HEK293 (cell line): Measurements from ENCODE around the gene CCDC88C.

Experiments
- GLI2 ChIP-seq: fragments of 450-650 bp; formaldehyde crosslinking; IDR thresholded peaks from 2 replicates; pipeline ENCODE4; 2017; ENCODE audit warnings: missing biosample characterization, missing genetic modification characterization, low read depth, borderline replicate concordance
- KLF9 ChIP-seq: fragments of 450-650 bp; formaldehyde crosslinking; IDR thresholded peaks from 2 replicates; pipeline ENCODE4 v1.5.1; 2016; ENCODE audit warnings: missing biosample characterization, missing genetic modification characterization, low read depth
- MYNN ChIP-seq: fragments of 450-650 bp; formaldehyde crosslinking; IDR thresholded peaks from 2 replicates; pipeline ENCODE4 v1.5.1; 2016; ENCODE audit warnings: missing biosample characterization, missing genetic modification characterization, borderline replicate concordance
- ZFP41 ChIP-seq: fragments of 450-650 bp; formaldehyde crosslinking; IDR thresholded peaks from 2 replicates; pipeline ENCODE4 v1.5.1; 2016; ENCODE audit warnings: missing biosample characterization, missing genetic modification characterization, borderline replicate concordance
- ZNF19 ChIP-seq: fragments of 450-650 bp; formaldehyde crosslinking; IDR thresholded peaks from 2 replicates; pipeline ENCODE4; 2016; ENCODE audit warnings: missing biosample characterization, missing genetic modification characterization, low read depth
- ZNF221 ChIP-seq: fragments of 450-650 bp; formaldehyde crosslinking; IDR thresholded peaks from 2 replicates; pipeline ENCODE4 v1.5.1; 2017; ENCODE audit warnings: missing biosample characterization, missing genetic modification characterization, borderline replicate concordance
- ZNF292 ChIP-seq: fragments of 450-650 bp; formaldehyde crosslinking; IDR thresholded peaks from 2 replicates; pipeline ENCODE4 v1.5.1; 2016; ENCODE audit warnings: low read depth, missing biosample characterization, missing genetic modification characterization, borderline replicate concordance
- ZNF302 ChIP-seq: fragments of 450-650 bp; formaldehyde crosslinking; IDR thresholded peaks from 2 replicates; pipeline ENCODE4 v1.5.1; 2016; ENCODE audit warnings: missing biosample characterization, missing genetic modification characterization, low read depth
- ZNF354C ChIP-seq: fragments of 450-650 bp; formaldehyde crosslinking; IDR thresholded peaks from 2 replicates; pipeline ENCODE4 v1.5.1; 2016; ENCODE audit warnings: missing biosample characterization, missing genetic modification characterization, low read depth, borderline replicate concordance
- ZNF366 ChIP-seq: fragments of 450-650 bp; formaldehyde crosslinking; conservative IDR thresholded peaks from 2 replicates; pipeline ENCODE4 v1.5.1; 2016; ENCODE audit warnings: missing biosample characterization, missing genetic modification characterization
- ZNF37A ChIP-seq: fragments of 450-650 bp; IDR thresholded peaks from 2 replicates; pipeline ENCODE4 v1.5.1; 2018; ENCODE audit warnings: missing biosample characterization, missing genetic modification characterization
- ZNF391 ChIP-seq: fragments of 450-650 bp; formaldehyde crosslinking; IDR thresholded peaks from 2 replicates; pipeline ENCODE4 v1.5.1; 2016; ENCODE audit warnings: low read depth, missing biosample characterization, missing genetic modification characterization, borderline replicate concordance
- ZNF473 ChIP-seq: fragments of 450-650 bp; formaldehyde crosslinking; IDR thresholded peaks from 2 replicates; pipeline ENCODE4 v1.5.1; 2017; ENCODE audit warnings: missing biosample characterization, missing genetic modification characterization
- ZNF521 ChIP-seq: fragments of 450-650 bp; formaldehyde crosslinking; IDR thresholded peaks from 2 replicates; pipeline ENCODE4 v1.5.1; 2017; ENCODE audit warnings: missing biosample characterization, mild to moderate bottlenecking, missing genetic modification characterization
- ZNF530 ChIP-seq: fragments of 450-650 bp; formaldehyde crosslinking; IDR thresholded peaks from 2 replicates; pipeline ENCODE4 v1.5.1; 2016; ENCODE audit warnings: low read depth, missing biosample characterization, missing genetic modification characterization
- ZNF624 ChIP-seq: fragments of 450-650 bp; formaldehyde crosslinking; IDR thresholded peaks from 2 replicates; pipeline ENCODE4 v1.5.1; 2017; ENCODE audit warnings: missing biosample characterization, missing genetic modification characterization
- ZNF670 ChIP-seq: fragments of 450-650 bp; formaldehyde crosslinking; IDR thresholded peaks from 2 replicates; pipeline ENCODE4 v1.5.1; 2016; ENCODE audit warnings: missing biosample characterization, missing genetic modification characterization, low read depth
- ZNF785 ChIP-seq: fragments of 450-650 bp; formaldehyde crosslinking; IDR thresholded peaks from 2 replicates; pipeline ENCODE4 v1.5.1; 2016; ENCODE audit warnings: missing biosample characterization, missing genetic modification characterization
- ZXDB ChIP-seq: fragments of 450-650 bp; formaldehyde crosslinking; IDR thresholded peaks from 2 replicates; pipeline ENCODE4 v1.5.1; 2016; ENCODE audit warnings: missing biosample characterization, missing genetic modification characterization
- TF ChIP-seq, protein P1 (sequence below): fragments of 450-650 bp; formaldehyde crosslinking; conservative IDR thresholded peaks from 2 replicates; pipeline ENCODE4 v1.5.1; 2016; ENCODE audit warnings: low read depth, missing biosample characterization, missing genetic modification characterization
- TF ChIP-seq, protein P2 (sequence below): fragments of 450-650 bp; formaldehyde crosslinking; IDR thresholded peaks from 2 replicates; pipeline ENCODE4 v1.5.1; 2016; ENCODE audit warnings: missing biosample characterization, missing genetic modification characterization
- TF ChIP-seq, protein P3 (sequence below): fragments of 450-650 bp; formaldehyde crosslinking; IDR thresholded peaks from 2 replicates; pipeline ENCODE4 v1.5.1; 2016; ENCODE audit warnings: missing biosample characterization, missing genetic modification characterization
- TF ChIP-seq, protein P4 (sequence below): fragments of 450-650 bp; formaldehyde crosslinking; IDR thresholded peaks from 2 replicates; pipeline ENCODE4 v1.5.1; 2016; ENCODE audit warnings: missing biosample characterization, missing genetic modification characterization
- TF ChIP-seq, protein P5 (sequence below): fragments of 450-650 bp; formaldehyde crosslinking; IDR thresholded peaks from 2 replicates; pipeline ENCODE4 v1.5.1; 2016; ENCODE audit warnings: missing biosample characterization, missing genetic modification characterization
- TF ChIP-seq, protein P6 (sequence below): fragments of 450-650 bp; formaldehyde crosslinking; IDR thresholded peaks from 2 replicates; pipeline ENCODE4 v1.5.1; 2016; ENCODE audit warnings: missing biosample characterization, missing genetic modification characterization

The CCDC88C gene

DNA sequence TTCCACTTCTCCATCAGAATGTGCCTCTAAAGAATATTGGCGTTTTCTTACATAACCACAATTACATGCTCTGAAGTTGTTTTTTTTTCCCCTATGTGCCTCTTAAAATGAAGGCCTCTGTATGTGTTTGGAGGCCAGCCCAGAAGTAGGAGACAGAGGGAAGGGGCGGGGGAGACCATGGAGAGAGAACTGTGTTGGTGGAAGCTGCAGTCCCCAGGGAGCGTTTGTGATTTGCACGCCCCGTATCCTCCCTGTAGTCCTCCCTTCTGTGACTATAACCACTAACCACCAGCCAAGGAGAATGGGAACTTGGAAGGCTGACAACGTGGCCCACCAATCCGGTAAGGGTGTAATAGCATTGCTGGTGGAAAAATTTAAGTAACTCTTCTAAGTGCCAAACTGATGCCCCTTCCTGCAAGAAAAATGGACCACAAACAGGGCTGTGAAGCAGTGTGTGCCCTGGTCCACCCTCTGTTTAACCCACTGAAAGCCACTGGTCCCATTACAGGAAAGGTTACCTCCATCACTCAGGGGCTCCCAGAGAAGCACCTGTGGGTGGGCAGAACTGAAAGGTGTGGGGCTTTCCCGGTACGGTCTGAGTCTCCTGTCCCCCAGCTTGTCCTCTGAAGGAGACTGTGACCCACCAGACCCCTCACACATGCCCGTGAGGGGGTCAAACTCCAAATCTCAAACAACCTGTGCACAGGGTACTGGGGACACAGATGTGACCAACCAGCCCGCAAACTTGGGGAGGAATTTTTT, 36.8 kb downstream of the CCDC88C start (continued):
- TF ChIP-seq, protein P1, sequence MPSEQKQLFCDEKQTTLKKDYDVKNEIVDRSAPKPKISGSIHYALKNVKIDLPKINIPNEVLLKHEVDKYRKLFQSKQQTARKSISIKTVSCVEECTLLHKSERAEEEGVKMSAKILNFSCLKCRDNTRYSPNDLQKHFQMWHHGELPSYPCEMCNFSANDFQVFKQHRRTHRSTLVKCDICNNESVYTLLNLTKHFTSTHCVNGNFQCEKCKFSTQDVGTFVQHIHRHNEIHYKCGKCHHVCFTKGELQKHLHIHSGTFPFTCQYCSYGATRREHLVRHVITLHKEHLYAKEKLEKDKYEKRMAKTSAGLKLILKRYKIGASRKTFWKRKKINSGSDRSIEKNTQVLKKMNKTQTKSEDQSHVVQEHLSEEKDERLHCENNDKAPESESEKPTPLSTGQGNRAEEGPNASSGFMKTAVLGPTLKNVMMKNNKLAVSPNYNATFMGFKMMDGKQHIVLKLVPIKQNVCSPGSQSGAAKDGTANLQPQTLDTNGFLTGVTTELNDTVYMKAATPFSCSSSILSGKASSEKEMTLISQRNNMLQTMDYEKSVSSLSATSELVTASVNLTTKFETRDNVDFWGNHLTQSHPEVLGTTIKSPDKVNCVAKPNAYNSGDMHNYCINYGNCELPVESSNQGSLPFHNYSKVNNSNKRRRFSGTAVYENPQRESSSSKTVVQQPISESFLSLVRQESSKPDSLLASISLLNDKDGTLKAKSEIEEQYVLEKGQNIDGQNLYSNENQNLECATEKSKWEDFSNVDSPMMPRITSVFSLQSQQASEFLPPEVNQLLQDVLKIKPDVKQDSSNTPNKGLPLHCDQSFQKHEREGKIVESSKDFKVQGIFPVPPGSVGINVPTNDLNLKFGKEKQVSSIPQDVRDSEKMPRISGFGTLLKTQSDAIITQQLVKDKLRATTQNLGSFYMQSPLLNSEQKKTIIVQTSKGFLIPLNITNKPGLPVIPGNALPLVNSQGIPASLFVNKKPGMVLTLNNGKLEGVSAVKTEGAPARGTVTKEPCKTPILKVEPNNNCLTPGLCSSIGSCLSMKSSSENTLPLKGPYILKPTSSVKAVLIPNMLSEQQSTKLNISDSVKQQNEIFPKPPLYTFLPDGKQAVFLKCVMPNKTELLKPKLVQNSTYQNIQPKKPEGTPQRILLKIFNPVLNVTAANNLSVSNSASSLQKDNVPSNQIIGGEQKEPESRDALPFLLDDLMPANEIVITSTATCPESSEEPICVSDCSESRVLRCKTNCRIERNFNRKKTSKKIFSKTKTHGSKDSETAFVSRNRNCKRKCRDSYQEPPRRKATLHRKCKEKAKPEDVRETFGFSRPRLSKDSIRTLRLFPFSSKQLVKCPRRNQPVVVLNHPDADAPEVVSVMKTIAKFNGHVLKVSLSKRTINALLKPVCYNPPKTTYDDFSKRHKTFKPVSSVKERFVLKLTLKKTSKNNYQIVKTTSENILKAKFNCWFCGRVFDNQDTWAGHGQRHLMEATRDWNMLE (tag by site-specific recombination), result peak; percentile 24; the same call in 1 of the 2 replicates
- no peak for TF ChIP-seq ZNF624
- TF ChIP-seq GLI2, result peak; percentile 62; the same call in 1 of the 2 replicates
- no peak for TF ChIP-seq ZNF302
- no peak for TF ChIP-seq ZFP41
- TF ChIP-seq ZXDB (tag by site-specific recombination), result peak; percentile 91
- no peak for TF ChIP-seq ZNF785
- 0 out of 2 replicates have a peak, but pooled peaks have one; percentile 40 for TF ChIP-seq ZNF366 (tag by site-specific recombination)
- TF ChIP-seq ZNF521, result no peak
- no peak for TF ChIP-seq ZNF670 (tag by site-specific recombination)
- no peak for TF ChIP-seq ZNF473
- peak; percentile 58; the same call in 1 of the 2 replicates for TF ChIP-seq KLF9 (tag by site-specific recombination)
- TF ChIP-seq, protein P2, sequence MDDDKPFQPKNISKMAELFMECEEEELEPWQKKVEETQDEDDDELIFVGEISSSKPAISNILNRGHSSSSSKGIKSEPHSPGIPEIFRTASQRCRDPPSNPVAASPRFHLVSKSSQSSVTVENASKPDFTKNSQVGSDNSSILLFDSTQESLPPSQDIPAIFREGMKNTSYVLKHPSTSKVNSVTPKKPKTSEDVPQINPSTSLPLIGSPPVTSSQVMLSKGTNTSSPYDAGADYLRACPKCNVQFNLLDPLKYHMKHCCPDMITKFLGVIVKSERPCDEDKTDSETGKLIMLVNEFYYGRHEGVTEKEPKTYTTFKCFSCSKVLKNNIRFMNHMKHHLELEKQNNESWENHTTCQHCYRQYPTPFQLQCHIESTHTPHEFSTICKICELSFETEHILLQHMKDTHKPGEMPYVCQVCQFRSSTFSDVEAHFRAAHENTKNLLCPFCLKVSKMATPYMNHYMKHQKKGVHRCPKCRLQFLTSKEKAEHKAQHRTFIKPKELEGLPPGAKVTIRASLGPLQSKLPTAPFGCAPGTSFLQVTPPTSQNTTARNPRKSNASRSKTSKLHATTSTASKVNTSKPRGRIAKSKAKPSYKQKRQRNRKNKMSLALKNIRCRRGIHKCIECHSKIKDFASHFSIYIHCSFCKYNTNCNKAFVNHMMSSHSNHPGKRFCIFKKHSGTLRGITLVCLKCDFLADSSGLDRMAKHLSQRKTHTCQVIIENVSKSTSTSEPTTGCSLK (tag by site-specific recombination), result no peak
- TF ChIP-seq ZNF391 (tag by site-specific recombination), result no peak
- TF ChIP-seq, protein P3, sequence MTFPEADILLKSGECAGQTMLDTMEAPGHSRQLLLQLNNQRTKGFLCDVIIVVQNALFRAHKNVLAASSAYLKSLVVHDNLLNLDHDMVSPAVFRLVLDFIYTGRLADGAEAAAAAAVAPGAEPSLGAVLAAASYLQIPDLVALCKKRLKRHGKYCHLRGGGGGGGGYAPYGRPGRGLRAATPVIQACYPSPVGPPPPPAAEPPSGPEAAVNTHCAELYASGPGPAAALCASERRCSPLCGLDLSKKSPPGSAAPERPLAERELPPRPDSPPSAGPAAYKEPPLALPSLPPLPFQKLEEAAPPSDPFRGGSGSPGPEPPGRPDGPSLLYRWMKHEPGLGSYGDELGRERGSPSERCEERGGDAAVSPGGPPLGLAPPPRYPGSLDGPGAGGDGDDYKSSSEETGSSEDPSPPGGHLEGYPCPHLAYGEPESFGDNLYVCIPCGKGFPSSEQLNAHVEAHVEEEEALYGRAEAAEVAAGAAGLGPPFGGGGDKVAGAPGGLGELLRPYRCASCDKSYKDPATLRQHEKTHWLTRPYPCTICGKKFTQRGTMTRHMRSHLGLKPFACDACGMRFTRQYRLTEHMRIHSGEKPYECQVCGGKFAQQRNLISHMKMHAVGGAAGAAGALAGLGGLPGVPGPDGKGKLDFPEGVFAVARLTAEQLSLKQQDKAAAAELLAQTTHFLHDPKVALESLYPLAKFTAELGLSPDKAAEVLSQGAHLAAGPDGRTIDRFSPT (tag by site-specific recombination), result peak; percentile 67
- no peak for TF ChIP-seq ZNF19 (tag by site-specific recombination)
- no peak for TF ChIP-seq ZNF221
- TF ChIP-seq, protein P4, sequence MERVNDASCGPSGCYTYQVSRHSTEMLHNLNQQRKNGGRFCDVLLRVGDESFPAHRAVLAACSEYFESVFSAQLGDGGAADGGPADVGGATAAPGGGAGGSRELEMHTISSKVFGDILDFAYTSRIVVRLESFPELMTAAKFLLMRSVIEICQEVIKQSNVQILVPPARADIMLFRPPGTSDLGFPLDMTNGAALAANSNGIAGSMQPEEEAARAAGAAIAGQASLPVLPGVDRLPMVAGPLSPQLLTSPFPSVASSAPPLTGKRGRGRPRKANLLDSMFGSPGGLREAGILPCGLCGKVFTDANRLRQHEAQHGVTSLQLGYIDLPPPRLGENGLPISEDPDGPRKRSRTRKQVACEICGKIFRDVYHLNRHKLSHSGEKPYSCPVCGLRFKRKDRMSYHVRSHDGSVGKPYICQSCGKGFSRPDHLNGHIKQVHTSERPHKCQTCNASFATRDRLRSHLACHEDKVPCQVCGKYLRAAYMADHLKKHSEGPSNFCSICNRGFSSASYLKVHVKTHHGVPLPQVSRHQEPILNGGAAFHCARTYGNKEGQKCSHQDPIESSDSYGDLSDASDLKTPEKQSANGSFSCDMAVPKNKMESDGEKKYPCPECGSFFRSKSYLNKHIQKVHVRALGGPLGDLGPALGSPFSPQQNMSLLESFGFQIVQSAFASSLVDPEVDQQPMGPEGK (tag by site-specific recombination), result peak; percentile 93
- TF ChIP-seq ZNF292 (tag by site-specific recombination), result no peak
- TF ChIP-seq ZNF354C (tag by site-specific recombination), result no peak
- TF ChIP-seq ZNF530 (tag by site-specific recombination), result no peak
- TF ChIP-seq, protein P5, sequence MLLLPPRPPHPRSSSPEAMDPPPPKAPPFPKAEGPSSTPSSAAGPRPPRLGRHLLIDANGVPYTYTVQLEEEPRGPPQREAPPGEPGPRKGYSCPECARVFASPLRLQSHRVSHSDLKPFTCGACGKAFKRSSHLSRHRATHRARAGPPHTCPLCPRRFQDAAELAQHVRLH (tag by site-specific recombination), result 0 out of 2 replicates have a peak, but pooled peaks have one; percentile 43
- no peak for TF ChIP-seq ZNF37A
- TF ChIP-seq, protein P6, sequence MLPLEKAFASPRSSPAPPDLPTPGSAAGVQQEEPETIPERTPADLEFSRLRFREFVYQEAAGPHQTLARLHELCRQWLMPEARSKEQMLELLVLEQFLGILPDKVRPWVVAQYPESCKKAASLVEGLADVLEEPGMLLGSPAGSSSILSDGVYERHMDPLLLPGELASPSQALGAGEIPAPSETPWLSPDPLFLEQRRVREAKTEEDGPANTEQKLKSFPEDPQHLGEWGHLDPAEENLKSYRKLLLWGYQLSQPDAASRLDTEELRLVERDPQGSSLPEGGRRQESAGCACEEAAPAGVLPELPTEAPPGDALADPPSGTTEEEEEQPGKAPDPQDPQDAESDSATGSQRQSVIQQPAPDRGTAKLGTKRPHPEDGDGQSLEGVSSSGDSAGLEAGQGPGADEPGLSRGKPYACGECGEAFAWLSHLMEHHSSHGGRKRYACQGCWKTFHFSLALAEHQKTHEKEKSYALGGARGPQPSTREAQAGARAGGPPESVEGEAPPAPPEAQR (tag by site-specific recombination), result no peak
- TF ChIP-seq MYNN (tag by site-specific recombination), result no peak
